Smooth muscle cell (in vitro differentiated cells): ENCODE data around the gene TMPRSS4. TPM values are rescaled to one million over a fixed set of nuclear protein-coding genes. Genes with fewer than 3 reads are reported as not detected.

ENCODE experiments used
- DNase-seq: peaks from one replicate; lab custom pipeline; 2025; ENCODE audit not compliant: unreplicated experiment; lab: John Stamatoyannopoulos, UW
- H2AFZ ChIP-seq: fragments of 200-600 bp; sonication (generic); 2 replicates; pipeline ENCODE4 v1.6.0; 2016; ENCODE audit warnings: antibody characterized with exemption, low read depth, mild to moderate bottlenecking
- H3F3A ChIP-seq: fragments of 200-600 bp; sonication (generic); 2 replicates; pipeline ENCODE4 v1.6.0; 2017; ENCODE audit warnings: antibody characterized with exemption, low read depth
- H3K27ac ChIP-seq: fragments of 200-600 bp; sonication (generic); 2 replicates; pipeline ENCODE4 v1.5.1; 2016; ENCODE audit warnings: low read depth, mild to moderate bottlenecking
- H3K27me3 ChIP-seq: fragments of 200-600 bp; sonication (generic); 2 replicates; pipeline ENCODE4 v1.6.1; 2016; ENCODE audit warnings: low read depth, mild to moderate bottlenecking
- H3K36me3 ChIP-seq: fragments of 200-600 bp; sonication (generic); 2 replicates; pipeline ENCODE4 v1.5.1; 2016; ENCODE audit warnings: low read depth
- H3K4me1 ChIP-seq: fragments of 200-600 bp; sonication (generic); 2 replicates; pipeline ENCODE4 v1.5.1; 2016; ENCODE audit warnings: low read depth
- H3K4me2 ChIP-seq: fragments of 200-600 bp; sonication (generic); 2 replicates; pipeline ENCODE4 v1.6.0; 2016; ENCODE audit warnings: mild to moderate bottlenecking
- H3K4me3 ChIP-seq: fragments of 200-600 bp; sonication (generic); 2 replicates; pipeline ENCODE4 v1.5.1; 2016; ENCODE audit warnings: mild to moderate bottlenecking
- H3K79me2 ChIP-seq: fragments of 200-600 bp; sonication (generic); 2 replicates; pipeline ENCODE4 v1.6.0; 2016; ENCODE audit warnings: low read depth, mild to moderate bottlenecking
- H3K9ac ChIP-seq: fragments of 200-600 bp; sonication (generic); 2 replicates; pipeline ENCODE4 v1.6.0; 2016; ENCODE audit warnings: low read depth
- H3K9me3 ChIP-seq: fragments of 200-600 bp; sonication (generic); replicated peaks from 2 replicates; pipeline ENCODE4 v1.5.1; 2016; ENCODE audit warnings: low read depth
- H4K20me1 ChIP-seq: fragments of 200-600 bp; sonication (generic); 2 replicates; pipeline ENCODE4 v1.6.0; 2016; ENCODE audit warnings: low read depth
- WGBS: methylation state at CpG from one replicate; pipeline ENCODE4 v1.1.7; 2016; ENCODE audit warnings: low lambda C conversion rate; 5-methylcytosine and 5-hydroxymethylcytosine counted together
- polyA plus RNA-seq: library from polyadenylated mRNA; unstranded; fragments of >200 nt; fragmentation: Nextera tagmentation; extraction: Ambion mirVana; gene quantifications from 2 replicates; pipeline ENCODE4 v1.2.1, GENCODE V29; 2016
- total RNA-seq: library from RNA; depleted of rRNA; stranded (reverse); fragments of >200 nt; gene quantifications from 2 replicates; pipeline ENCODE4 v1.2.3, GENCODE V29; 2014
- TF ChIP-seq, protein P1 (sequence below): fragments of 200-600 bp; sonication (generic); IDR thresholded peaks from 2 replicates; pipeline ENCODE4 v1.5.1; 2017; ENCODE audit warnings: borderline replicate concordance, mild to moderate bottlenecking, antibody characterized with exemption; ENCODE audit not compliant: insufficient read depth, poor library complexity, severe bottlenecking

TMPRSS4 gene
- total and polyA plus RNA-seq, 2 experiments from 2014 or later: 7.4 TPM; not detected in 1

DNA sequence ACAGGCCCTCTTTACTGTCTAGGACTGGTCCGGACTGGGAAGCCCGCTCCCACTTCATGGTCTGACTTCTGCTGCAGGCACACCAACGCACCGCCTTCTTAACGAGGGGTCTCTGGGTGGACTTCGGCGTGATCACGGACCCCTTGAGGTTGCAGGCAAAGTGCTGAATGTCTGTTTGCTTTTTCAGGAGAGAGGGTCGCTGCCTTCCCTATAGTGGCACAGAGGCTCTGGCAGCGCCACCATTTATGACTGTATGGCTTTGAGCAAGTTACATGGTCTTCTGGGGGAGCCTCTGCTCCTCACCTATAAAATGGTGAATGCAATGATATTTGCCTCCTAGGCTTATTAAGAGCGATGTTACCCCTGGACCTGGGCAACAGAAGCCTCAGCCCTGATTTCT is 77.1 kb downstream of the TMPRSS4 start:
- H3K27me3 ChIP-seq: peaks cover 99% of the 10 kb centered on the region
- H3K9me3 ChIP-seq: no peaks in the 10 kb centered on the region
- no peak overlapping the region for H3K4me3 ChIP-seq
- 51% methylated on average over 11 of the region's 11 CpGs for WGBS
- H4K20me1 ChIP-seq: no peaks in the 10 kb centered on the region
- H3K4me2 ChIP-seq: no peak overlapping the region
- no peaks in the 10 kb centered on the region for H3K36me3 ChIP-seq
- H3K27ac ChIP-seq: no peak overlapping the region
- no peak overlapping the region for H3K9ac ChIP-seq
- no peak for DNase-seq
- H2AFZ ChIP-seq: no peak overlapping the region
- no peaks in the 10 kb centered on the region for H3F3A ChIP-seq
- no peaks in the 10 kb centered on the region for H3K79me2 ChIP-seq
- TF ChIP-seq, protein P1, sequence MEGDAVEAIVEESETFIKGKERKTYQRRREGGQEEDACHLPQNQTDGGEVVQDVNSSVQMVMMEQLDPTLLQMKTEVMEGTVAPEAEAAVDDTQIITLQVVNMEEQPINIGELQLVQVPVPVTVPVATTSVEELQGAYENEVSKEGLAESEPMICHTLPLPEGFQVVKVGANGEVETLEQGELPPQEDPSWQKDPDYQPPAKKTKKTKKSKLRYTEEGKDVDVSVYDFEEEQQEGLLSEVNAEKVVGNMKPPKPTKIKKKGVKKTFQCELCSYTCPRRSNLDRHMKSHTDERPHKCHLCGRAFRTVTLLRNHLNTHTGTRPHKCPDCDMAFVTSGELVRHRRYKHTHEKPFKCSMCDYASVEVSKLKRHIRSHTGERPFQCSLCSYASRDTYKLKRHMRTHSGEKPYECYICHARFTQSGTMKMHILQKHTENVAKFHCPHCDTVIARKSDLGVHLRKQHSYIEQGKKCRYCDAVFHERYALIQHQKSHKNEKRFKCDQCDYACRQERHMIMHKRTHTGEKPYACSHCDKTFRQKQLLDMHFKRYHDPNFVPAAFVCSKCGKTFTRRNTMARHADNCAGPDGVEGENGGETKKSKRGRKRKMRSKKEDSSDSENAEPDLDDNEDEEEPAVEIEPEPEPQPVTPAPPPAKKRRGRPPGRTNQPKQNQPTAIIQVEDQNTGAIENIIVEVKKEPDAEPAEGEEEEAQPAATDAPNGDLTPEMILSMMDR: no peak
- H3K4me1 ChIP-seq: peaks cover 26% of the 10 kb centered on the region

DNA sequence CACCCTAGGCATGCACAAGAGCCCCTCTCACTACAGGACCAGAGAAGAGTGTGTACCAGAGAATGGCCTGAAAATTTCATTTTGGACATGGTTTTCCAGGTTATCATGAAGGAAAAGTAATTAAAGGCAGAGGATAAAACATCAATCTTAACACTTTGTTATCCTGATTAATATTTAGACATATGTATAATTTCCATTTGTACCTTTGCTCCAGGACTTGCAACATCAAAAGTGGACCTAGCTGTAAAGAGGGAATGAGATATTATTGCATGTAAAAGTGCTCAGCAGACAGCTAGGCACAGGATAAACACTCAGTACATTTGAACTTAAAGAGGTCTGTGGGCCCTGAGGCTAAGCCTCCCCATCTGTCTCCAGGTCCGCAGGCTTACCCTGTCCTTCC is 77.8 kb downstream of the TMPRSS4 start:
- H3K4me2 ChIP-seq: no peak overlapping the region
- peaks cover 99% of the 10 kb centered on the region for H3K27me3 ChIP-seq
- no peaks in the 10 kb centered on the region for H3F3A ChIP-seq
- TF ChIP-seq, protein P1: no peak
- H2AFZ ChIP-seq: no peak overlapping the region
- no peak overlapping the region for H3K9ac ChIP-seq
- DNase-seq: no peak
- H3K4me1 ChIP-seq: peaks cover 26% of the 10 kb centered on the region
- H4K20me1 ChIP-seq: no peaks in the 10 kb centered on the region
- H3K9me3 ChIP-seq: no peaks in the 10 kb centered on the region
- WGBS: 53% methylated on average over 1 of the region's 1 CpG
- H3K4me3 ChIP-seq: no peak overlapping the region
- H3K27ac ChIP-seq: no peak overlapping the region
- no peaks in the 10 kb centered on the region for H3K79me2 ChIP-seq
- no peaks in the 10 kb centered on the region for H3K36me3 ChIP-seq

DNA sequence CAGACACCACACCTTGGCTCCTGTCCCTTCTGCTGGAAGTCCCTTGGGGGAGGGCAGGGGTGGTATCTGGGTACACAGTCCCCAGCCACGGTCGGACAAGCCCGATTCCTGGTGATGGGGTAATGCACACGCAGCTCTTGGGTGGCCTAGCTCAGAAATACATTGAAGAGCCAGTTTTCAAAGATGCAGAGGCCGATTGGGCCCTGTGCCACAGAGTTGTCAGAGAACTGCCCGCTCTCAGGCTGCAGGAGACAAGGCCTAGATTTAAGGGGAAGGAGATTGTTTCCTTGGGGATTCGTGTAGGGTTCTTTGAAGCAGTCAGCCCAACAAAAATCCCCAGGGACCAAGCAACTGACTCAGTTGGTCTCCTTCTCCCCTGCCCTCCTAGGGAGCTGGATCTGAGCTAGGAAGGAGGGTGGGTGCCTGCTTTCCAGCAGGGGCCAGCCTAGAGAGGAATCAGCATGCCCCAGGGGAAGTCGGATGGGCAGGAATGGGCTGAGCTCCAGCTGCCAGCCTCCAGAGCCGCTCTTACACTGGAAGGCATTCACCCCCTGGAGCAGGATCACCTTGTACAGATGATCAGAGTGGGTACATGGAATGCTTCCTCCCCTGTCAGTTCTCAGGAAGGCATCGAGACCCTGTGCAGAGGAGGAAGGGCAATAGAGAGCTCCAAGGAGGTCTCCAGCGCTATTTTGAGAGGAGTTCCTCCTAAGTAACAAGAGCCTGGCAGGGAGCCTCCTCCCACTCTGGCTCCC is 79.1 kb downstream of the TMPRSS4 start:
- TF ChIP-seq, protein P1: no peak
- H2AFZ ChIP-seq: no peak overlapping the region
- WGBS: 44% methylated on average over 11 of the region's 11 CpGs
- no peaks in the 10 kb centered on the region for H3F3A ChIP-seq
- H3K4me2 ChIP-seq: no peak overlapping the region
- H3K36me3 ChIP-seq: no peaks in the 10 kb centered on the region
- H3K4me1 ChIP-seq: peaks cover 26% of the 10 kb centered on the region
- H3K4me3 ChIP-seq: no peak overlapping the region
- no peaks in the 10 kb centered on the region for H3K79me2 ChIP-seq
- no peaks in the 10 kb centered on the region for H4K20me1 ChIP-seq
- peaks cover 97% of the 10 kb centered on the region for H3K27me3 ChIP-seq
- no peak overlapping the region for H3K9ac ChIP-seq
- DNase-seq: no peak
- H3K9me3 ChIP-seq: no peaks in the 10 kb centered on the region
- H3K27ac ChIP-seq: no peak overlapping the region
